ENCODE data around the gene SFMBT2.
"Not testable (repeated sequence)": the region's sequence is repeated elsewhere in the genome, so short reads cannot be mapped to it uniquely, and the experiment has no call there.

The SFMBT2 gene

DNA sequence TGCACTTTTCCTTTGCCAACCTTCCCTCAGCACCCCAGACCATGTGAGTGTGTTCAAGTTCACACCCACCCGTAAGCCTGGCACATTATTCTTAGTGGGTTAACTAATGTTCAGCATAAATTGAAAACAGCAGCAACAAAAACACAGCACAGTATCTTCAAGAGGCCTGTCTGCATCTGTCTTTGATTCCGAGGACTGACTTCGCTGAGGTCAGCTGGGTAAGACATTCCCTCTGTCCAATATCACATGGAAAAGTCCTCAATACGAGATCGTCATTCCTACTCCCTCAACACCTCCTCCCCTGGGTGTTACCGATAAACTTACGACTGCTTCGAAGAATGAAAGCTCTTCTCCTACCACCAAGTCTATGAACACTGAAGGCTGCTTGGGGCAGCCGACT, 218.8 kb downstream of the SFMBT2 start:
- TF ChIP-seq, protein P1, sequence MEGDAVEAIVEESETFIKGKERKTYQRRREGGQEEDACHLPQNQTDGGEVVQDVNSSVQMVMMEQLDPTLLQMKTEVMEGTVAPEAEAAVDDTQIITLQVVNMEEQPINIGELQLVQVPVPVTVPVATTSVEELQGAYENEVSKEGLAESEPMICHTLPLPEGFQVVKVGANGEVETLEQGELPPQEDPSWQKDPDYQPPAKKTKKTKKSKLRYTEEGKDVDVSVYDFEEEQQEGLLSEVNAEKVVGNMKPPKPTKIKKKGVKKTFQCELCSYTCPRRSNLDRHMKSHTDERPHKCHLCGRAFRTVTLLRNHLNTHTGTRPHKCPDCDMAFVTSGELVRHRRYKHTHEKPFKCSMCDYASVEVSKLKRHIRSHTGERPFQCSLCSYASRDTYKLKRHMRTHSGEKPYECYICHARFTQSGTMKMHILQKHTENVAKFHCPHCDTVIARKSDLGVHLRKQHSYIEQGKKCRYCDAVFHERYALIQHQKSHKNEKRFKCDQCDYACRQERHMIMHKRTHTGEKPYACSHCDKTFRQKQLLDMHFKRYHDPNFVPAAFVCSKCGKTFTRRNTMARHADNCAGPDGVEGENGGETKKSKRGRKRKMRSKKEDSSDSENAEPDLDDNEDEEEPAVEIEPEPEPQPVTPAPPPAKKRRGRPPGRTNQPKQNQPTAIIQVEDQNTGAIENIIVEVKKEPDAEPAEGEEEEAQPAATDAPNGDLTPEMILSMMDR (IDR thresholded peaks at IDR 0.05; ENCODE audit: insufficient read depth, low read length, poor library complexity, severe bottlenecking) = no peak
- H3K4me3 ChIP-seq (replicated peaks; ENCODE audit: low read depth, low read length) = no peak overlapping the region
- peaks cover 8% of the 10 kb centered on the region for H3K36me3 ChIP-seq (ENCODE audit: control insufficient read depth, insufficient read depth, low read length)
- no peak for DNase-seq (ENCODE audit: extremely low read depth, insufficient read length)
- no peaks in the 10 kb centered on the region for H3K27me3 ChIP-seq (replicated peaks; ENCODE audit: control insufficient read depth, insufficient read depth, low read length)

DNA sequence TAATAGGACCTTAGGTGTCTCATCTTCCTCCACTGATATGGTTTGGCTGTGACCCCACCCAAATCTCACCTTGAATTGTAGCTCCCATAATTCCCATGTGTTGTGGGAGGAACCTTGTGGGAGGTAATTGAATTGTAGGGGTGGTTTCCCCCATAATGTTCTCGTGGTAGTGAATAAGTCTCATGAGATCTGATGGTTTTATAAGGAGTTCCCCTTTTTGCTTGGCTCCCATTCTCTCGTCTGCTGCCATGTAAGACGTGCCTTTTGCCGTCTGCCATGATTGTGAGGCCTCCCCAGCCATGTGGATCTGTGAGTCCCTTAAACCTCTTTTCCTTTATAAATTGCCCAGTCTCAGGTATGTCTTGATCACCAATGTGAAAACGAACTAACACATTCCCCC, 220.1 kb downstream of the SFMBT2 start:
- H3K36me3 ChIP-seq (ENCODE audit: control insufficient read depth, insufficient read depth, low read length); DNase-seq (ENCODE audit: extremely low read depth, insufficient read length); H3K4me3 ChIP-seq (replicated peaks; ENCODE audit: low read depth, low read length); H3K27me3 ChIP-seq (replicated peaks; ENCODE audit: control insufficient read depth, insufficient read depth, low read length): not testable (repeated sequence)

DNA sequence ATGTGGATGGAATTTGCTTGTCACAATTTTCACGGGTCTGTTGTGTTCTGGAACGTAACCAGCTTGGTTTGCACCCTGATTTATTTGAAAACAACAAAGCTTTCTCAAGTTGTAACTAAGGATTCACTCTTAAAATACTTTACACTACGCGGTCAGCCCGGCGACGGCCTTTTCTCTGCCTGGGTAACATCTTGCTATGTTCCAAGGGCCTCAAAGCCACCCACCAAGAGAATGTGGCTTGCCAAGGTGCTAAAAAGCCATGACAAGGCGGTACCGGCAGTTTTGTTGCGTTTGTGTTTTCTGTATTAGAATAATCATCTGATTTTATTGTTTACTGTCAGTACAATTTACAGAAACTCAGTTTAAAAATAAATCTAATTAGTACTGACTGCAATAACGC, 220.9 kb downstream of the SFMBT2 start:
- H3K36me3 ChIP-seq (ENCODE audit: control insufficient read depth, insufficient read depth, low read length) = no peaks in the 10 kb centered on the region; the same call in none of the 2 replicates
- no peak for DNase-seq (ENCODE audit: extremely low read depth, insufficient read length)
- no peak overlapping the region for H3K4me3 ChIP-seq (replicated peaks; ENCODE audit: low read depth, low read length)
- H3K27me3 ChIP-seq (replicated peaks; ENCODE audit: control insufficient read depth, insufficient read depth, low read length) = no peaks in the 10 kb centered on the region
- TF ChIP-seq, protein P1 (IDR thresholded peaks at IDR 0.05; ENCODE audit: insufficient read depth, low read length, poor library complexity, severe bottlenecking) = no peak

DNA sequence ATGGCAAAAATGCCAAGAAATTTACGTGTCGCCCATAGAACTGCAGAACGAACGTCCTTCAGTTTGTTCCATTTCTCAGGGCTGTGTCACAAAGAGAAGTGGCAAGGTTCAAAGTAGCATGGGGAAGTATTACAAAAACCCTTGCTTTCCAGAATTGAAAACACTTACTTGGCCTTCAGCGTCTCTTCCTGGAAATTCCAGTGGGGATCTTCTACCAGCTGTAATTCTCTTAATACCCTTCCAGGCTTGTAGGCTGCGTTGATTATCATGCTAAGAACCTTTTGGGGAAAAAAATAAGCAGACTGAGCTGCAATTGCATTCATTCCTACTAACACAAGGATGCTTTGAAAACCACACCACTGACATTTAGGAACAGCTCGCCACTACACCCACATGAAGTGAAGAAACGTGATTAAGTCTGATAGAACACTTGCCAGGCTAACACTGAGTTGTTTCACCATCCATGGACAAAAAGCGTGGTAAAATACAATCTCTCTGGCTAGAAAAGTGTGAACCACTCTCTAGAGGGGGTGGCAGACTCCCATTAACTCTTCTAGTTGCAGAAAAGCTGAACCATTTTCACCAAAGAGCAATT, 222.3 kb downstream of the SFMBT2 start:
- no peaks in the 10 kb centered on the region for H3K27me3 ChIP-seq (replicated peaks; ENCODE audit: control insufficient read depth, insufficient read depth, low read length)
- H3K4me3 ChIP-seq (replicated peaks; ENCODE audit: low read depth, low read length) = no peak overlapping the region
- H3K36me3 ChIP-seq (ENCODE audit: control insufficient read depth, insufficient read depth, low read length) = peaks cover 2% of the 10 kb centered on the region
- TF ChIP-seq, protein P1 (IDR thresholded peaks at IDR 0.05; ENCODE audit: insufficient read depth, low read length, poor library complexity, severe bottlenecking) = no peak
- no peak for DNase-seq (ENCODE audit: extremely low read depth, insufficient read length)

DNA sequence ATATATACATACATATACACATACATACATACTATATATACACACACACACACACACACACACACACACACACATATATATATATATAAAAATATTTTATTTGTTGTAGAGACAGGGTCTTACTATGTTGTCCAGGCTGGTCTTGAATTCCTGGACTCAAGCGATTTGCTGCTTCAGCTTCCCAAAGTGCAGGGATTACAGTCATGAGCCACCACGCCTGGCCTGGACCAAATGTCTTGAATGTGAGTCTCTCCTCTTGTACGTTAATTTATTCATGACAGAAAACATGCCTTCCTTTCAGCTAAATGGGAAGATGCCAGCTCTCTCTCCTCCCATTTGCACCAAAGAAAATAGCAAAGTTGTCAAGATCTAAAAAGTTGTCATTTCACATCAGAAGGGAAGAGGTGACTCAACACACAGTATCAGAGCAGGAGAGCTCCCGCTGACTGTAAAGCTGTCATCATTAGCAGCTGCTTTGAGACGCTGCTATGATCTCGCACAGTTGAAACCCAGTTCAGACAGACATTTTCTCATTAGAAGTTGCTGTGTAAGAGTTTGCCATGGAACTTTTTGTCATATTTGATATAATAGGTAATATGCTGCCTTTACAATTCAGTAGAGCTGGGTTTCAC, 224.3 kb downstream of the SFMBT2 start:
- no peaks in the 10 kb centered on the region for H3K27me3 ChIP-seq (replicated peaks; ENCODE audit: control insufficient read depth, insufficient read depth, low read length)
- TF ChIP-seq, protein P1 (IDR thresholded peaks at IDR 0.05; ENCODE audit: insufficient read depth, low read length, poor library complexity, severe bottlenecking) = no peak
- H3K4me3 ChIP-seq (replicated peaks; ENCODE audit: low read depth, low read length) = no peak overlapping the region
- DNase-seq (ENCODE audit: extremely low read depth, insufficient read length) = no peak
- H3K36me3 ChIP-seq (ENCODE audit: control insufficient read depth, insufficient read depth, low read length) = peaks cover 3% of the 10 kb centered on the region

DNA sequence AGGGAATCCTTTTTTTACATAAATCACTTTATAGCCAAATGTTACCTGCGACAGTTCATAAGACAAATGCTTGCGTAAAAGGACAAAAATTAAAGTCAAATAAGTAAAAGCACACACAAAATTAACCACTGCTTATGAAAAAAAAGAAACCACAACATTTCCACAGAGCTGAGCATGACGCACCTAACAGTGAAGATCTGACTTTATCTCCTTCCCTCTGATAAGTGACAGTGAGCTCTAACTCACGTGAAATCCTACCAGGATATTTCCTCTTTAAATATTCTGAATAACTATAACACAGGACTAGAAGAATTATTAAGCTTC, 225.5 kb downstream of the SFMBT2 start:
- TF ChIP-seq, protein P1 (IDR thresholded peaks at IDR 0.05; ENCODE audit: insufficient read depth, low read length, poor library complexity, severe bottlenecking) = no peak
- no peak for DNase-seq (ENCODE audit: extremely low read depth, insufficient read length)

More for the DNA sequence above, 225.5 kb downstream of the SFMBT2 start:
- Histone ChIP-seq H3K27me3 (replicated peaks; ENCODE audit: control insufficient read depth, insufficient read depth, low read length) (no peaks in the 10 kb centered on the region), H3K4me3 (replicated peaks; ENCODE audit: low read depth, low read length) (no peak overlapping the region), H3K36me3 (ENCODE audit: control insufficient read depth, insufficient read depth, low read length) (peaks cover 3% of the 10 kb centered on the region)

All from GM06990 (cell line).